SK-MEL-5 (cell line): ENCODE data around the gene PARP1. TPM values are rescaled to one million over a fixed set of nuclear protein-coding genes. Genes with fewer than 3 reads are reported as not detected.

Source experiments
- DNase-seq: peaks from one replicate; pipeline ENCODE4 v3.0.0-alpha.2; 2016; ENCODE audit warnings: low read depth, low spot score
- in situ Hi-C: cut with HindIII; loops from 2 replicates; pipeline ENCODE4 v1.10.0; 2016; ENCODE audit warnings: low sequenced_read_pairs, high pct_unique_total_duplicates, low pct_unique_long_range_greater_than_20kb
- total RNA-seq: library from RNA; depleted of rRNA; stranded (reverse); fragments of >200 nt; shearing (Covaris generic); gene quantifications from 2 replicates; pipeline ENCODE4 v1.2.3, GENCODE V29; 2014

The PARP1 gene
- total RNA-seq, 1 experiment from 2014 or later, result 140 TPM

- in situ Hi-C loops, result no loop called here
- no peak for DNase-seq
Observed at GRCh38 chr1:226400519-226401354, 7.2 kb downstream of the PARP1 start.

- in situ Hi-C loops, result no loop called here
- no peak for DNase-seq
Observed at GRCh38 chr1:226397955-226398636, 9.8 kb downstream of the PARP1 start.

- no peak for DNase-seq
- in situ Hi-C loops, result no loop called here
Observed at GRCh38 chr1:226397011-226397926, 10.6 kb downstream of the PARP1 start.

- in situ Hi-C loops, result no loop called here
- DNase-seq, result no peak
Observed at GRCh38 chr1:226395753-226396152, 12.1 kb downstream of the PARP1 start.

- in situ Hi-C loops, result no loop called here
- no peak for DNase-seq
Observed at GRCh38 chr1:226394462-226394861, 13.4 kb downstream of the PARP1 start.

- in situ Hi-C loops, result no loop called here
- no peak for DNase-seq
Observed at GRCh38 chr1:226390681-226391080, 17.2 kb downstream of the PARP1 start.

- no peak for DNase-seq
- in situ Hi-C loops, result no loop called here
Observed at GRCh38 chr1:226388131-226388530, 19.8 kb downstream of the PARP1 start.

GRCh38 chr1:226384717-226385116 is 23.2 kb downstream of the PARP1 start:
- DNase-seq, result no peak
- in situ Hi-C loops, result no loop called here

- in situ Hi-C loops, result no loop called here
- DNase-seq, result no peak
Observed at GRCh38 chr1:226384040-226384439, 23.9 kb downstream of the PARP1 start.

GRCh38 chr1:226382030-226382429 is 25.9 kb downstream of the PARP1 start:
- in situ Hi-C loops, result no loop called here
- no peak for DNase-seq

- no peak for DNase-seq
- in situ Hi-C loops, result no loop called here
Observed at GRCh38 chr1:226381226-226381998, 26.5 kb downstream of the PARP1 start.

- in situ Hi-C loops, result no loop called here
- DNase-seq, result no peak
Observed at GRCh38 chr1:226378071-226378470, 29.8 kb downstream of the PARP1 start.

GRCh38 chr1:226376300-226376699 is 31.6 kb downstream of the PARP1 start:
- in situ Hi-C loops, result no loop called here

GRCh38 chr1:226373376-226373775 is 34.5 kb downstream of the PARP1 start:
- in situ Hi-C loops, result no loop called here
- DNase-seq, result no peak

More at GRCh38 chr1:226376300-226376699, 31.6 kb downstream of the PARP1 start:
- no peak for DNase-seq

GRCh38 chr1:226372885-226373284 is 35.0 kb downstream of the PARP1 start:
- DNase-seq, result no peak
- in situ Hi-C loops, result no loop called here

GRCh38 chr1:226371866-226372490 is 35.9 kb downstream of the PARP1 start:
- no peak for DNase-seq
- in situ Hi-C loops, result no loop called here
